Measurements from ENCODE around the gene USP3. TPM values are rescaled to one million over a fixed set of nuclear protein-coding genes. Genes with fewer than 3 reads are reported as not detected.
A peak's percentile ranks its signal among the peaks of the same experiment; 100 is the strongest.
"Not testable (repeated sequence)": the region's sequence is repeated elsewhere in the genome, so short reads cannot be mapped to it uniquely, and the experiment has no call there.

USP3 gene
- total RNA-seq, 2 experiments from 2014 or later: 57.1 to 58.6 TPM

DNA sequence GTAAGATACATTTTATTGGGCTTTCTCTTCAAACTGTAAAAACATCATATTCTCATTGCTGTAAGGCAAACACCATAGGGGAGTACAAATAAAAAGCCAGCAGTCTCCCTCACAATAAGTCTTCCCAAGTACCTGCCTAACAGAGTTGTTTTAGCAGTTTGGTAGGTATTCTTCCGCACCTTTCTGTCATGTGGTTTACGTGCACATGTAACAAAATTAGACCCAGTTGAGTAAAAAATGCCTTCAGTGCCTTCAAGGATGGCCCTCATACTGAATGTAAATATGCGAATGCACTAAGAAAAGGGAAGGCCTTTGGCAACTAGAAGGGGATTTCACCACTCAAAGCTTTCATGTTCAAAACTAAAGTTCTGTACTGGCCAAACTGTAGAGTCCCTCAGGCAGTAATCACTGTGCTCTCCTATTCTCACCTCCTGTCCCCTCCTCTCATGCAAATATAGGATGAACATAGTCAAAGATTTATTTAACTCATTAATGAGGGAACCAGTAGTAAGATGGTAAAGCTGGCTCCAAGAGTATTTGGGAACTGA is 26.4 kb downstream of the USP3 start:
- peaks cover 32% of the 10 kb centered on the region for H3K36me3 Mint-ChIP-seq (ENCODE audit: low read depth)
- DNase-seq (no peak), ATAC-seq (peak; percentile 64)
- H3K4me1 Mint-ChIP-seq (ENCODE audit: low read depth): peaks cover 90% of the 10 kb centered on the region
- ChIA-PET POLR2A (interaction anchor here (1.1 to 3.2 kb wide), 6 partner anchors 9 to 26 kb away, joined by 4 to 8 read pairs (median 5); no protein-coding TSS in a partner anchor), CTCF (interaction anchor here (0.9 to 2.5 kb wide), 12 partner anchors 8 to 79 kb away, joined by 3 to 10 read pairs (median 4); no protein-coding TSS in a partner anchor)
- peak overlapping the region; percentile 69 for H3K27ac Mint-ChIP-seq
- TF ChIP-seq, protein P1, sequence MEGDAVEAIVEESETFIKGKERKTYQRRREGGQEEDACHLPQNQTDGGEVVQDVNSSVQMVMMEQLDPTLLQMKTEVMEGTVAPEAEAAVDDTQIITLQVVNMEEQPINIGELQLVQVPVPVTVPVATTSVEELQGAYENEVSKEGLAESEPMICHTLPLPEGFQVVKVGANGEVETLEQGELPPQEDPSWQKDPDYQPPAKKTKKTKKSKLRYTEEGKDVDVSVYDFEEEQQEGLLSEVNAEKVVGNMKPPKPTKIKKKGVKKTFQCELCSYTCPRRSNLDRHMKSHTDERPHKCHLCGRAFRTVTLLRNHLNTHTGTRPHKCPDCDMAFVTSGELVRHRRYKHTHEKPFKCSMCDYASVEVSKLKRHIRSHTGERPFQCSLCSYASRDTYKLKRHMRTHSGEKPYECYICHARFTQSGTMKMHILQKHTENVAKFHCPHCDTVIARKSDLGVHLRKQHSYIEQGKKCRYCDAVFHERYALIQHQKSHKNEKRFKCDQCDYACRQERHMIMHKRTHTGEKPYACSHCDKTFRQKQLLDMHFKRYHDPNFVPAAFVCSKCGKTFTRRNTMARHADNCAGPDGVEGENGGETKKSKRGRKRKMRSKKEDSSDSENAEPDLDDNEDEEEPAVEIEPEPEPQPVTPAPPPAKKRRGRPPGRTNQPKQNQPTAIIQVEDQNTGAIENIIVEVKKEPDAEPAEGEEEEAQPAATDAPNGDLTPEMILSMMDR (IDR thresholded peaks at IDR 0.05): no peak
- intact Hi-C loops (cut with micrococcal nuclease): no loop called here
- no peaks in the 10 kb centered on the region for H3K27me3 Mint-ChIP-seq
- H3K9me3 Mint-ChIP-seq: no peaks in the 10 kb centered on the region
- H3K4me3 Mint-ChIP-seq: no peak overlapping the region

DNA sequence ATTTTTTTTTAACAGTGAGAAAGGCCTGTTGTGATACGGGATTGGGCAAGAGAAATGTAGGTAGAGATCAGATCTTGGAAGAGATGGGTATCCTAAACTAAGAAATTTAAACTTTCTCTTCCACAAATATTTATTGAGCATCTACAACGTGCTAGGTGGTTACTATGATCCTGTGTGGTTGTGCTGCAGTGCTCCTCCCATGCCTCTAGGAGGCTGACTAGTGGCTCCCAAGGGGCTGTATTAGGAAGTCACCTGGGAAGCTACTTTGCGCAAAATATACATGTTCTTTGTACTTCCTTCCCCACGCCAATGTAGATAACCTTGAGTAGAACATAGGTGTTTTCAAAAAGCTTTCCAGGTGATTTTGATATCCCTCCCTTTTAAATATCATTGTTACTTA is 27.2 kb downstream of the USP3 start:
- POLR2A ChIA-PET: interaction anchor here (1.0 to 3.2 kb wide), 8 partner anchors 9 to 26 kb away, joined by 3 to 8 read pairs (median 5); no protein-coding TSS in a partner anchor
- Mint-ChIP-seq H3K4me3 (no peak overlapping the region), H3K4me1 (ENCODE audit: low read depth) (peaks cover 88% of the 10 kb centered on the region), H3K27me3 (no peaks in the 10 kb centered on the region), H3K36me3 (ENCODE audit: low read depth) (peaks cover 33% of the 10 kb centered on the region), H3K27ac (no peak overlapping the region), H3K9me3 (no peaks in the 10 kb centered on the region)
- DNase-seq: no peak
- TF ChIP-seq, protein P1 (IDR thresholded peaks at IDR 0.05): peak; percentile 34
- intact Hi-C loops (cut with micrococcal nuclease): no loop called here
- peak; percentile 47 for ATAC-seq
- CTCF ChIA-PET: interaction anchor here (0.9 to 2.5 kb wide), 9 partner anchors 9 to 78 kb away, joined by 3 to 10 read pairs (median 3); no protein-coding TSS in a partner anchor

DNA sequence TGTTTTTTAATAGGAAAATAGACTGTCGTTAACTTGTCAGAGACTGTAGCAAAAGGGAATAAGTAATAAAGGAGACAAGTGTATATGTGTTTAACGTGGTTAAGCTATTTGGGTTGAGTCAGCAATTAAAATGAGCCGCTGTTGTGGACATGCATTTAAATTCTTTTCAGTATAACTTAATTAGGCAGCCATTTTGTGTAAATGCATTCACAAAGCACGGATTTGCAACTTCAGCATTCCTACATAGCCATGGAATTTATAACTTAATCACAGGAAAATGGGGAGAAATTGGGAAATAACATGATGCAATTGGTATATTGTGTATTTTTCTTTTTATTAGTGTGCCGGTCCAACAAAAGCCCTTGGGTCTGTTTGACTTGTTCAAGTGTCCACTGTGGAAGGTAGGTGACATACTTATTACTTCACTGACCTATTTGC is 27.9 kb downstream of the USP3 start:
- intact Hi-C loops (cut with micrococcal nuclease): no loop called here

DNA sequence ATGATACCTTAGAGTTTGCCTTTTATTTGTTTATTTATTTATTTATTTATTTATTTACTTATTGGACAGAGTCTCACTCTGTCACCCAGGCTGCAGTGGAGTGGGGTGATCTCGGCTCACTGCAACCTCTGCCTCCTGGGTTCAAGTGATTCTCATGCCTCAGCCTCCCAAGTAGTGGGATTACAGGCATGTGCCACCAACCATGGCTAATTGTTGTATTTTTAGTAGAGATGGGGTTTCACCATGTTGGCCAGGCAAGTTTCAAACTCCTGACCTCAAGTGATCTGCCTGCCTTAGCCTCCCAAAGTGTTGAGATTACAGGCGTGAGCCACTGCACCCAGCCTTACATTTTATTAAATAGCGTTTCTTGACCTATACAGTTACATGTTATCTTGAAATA is 30.5 kb downstream of the USP3 start:
- ATAC-seq; H3K4me3 Mint-ChIP-seq; POLR2A ChIA-PET; H3K9me3 Mint-ChIP-seq; H3K27me3 Mint-ChIP-seq; intact Hi-C loops (cut with micrococcal nuclease); DNase-seq; H3K27ac Mint-ChIP-seq: not testable (repeated sequence)
- H3K4me1 Mint-ChIP-seq (ENCODE audit: low read depth): peaks cover 69% of the 10 kb centered on the region
- peaks cover 36% of the 10 kb centered on the region for H3K36me3 Mint-ChIP-seq (ENCODE audit: low read depth)
- CTCF ChIA-PET: interaction anchor here (1.5 to 2.0 kb wide), 2 partner anchors 25 to 48 kb away, joined by 4 to 5 read pairs; no protein-coding TSS in a partner anchor

More for the DNA sequence above, 27.9 kb downstream of the USP3 start:
- H3K9me3 Mint-ChIP-seq: no peaks in the 10 kb centered on the region
- H3K4me1 Mint-ChIP-seq (ENCODE audit: low read depth): peaks cover 82% of the 10 kb centered on the region
- ATAC-seq (no peak), DNase-seq (no peak)
- TF ChIP-seq, protein P1 (IDR thresholded peaks at IDR 0.05): no peak
- H3K4me3 Mint-ChIP-seq: no peak overlapping the region
- POLR2A ChIA-PET: interaction anchor here (1.0 to 1.1 kb wide), 2 partner anchors 14 to 16 kb away, joined by 3 read pairs; no protein-coding TSS in a partner anchor
- H3K36me3 Mint-ChIP-seq (ENCODE audit: low read depth): peaks cover 30% of the 10 kb centered on the region
- H3K27me3 Mint-ChIP-seq: no peaks in the 10 kb centered on the region
- CTCF ChIA-PET: interaction anchor here (0.9 to 1.7 kb wide), 3 partner anchors 10 to 77 kb away, joined by 3 to 5 read pairs (median 3); no protein-coding TSS in a partner anchor
- no peak overlapping the region for H3K27ac Mint-ChIP-seq

DNA sequence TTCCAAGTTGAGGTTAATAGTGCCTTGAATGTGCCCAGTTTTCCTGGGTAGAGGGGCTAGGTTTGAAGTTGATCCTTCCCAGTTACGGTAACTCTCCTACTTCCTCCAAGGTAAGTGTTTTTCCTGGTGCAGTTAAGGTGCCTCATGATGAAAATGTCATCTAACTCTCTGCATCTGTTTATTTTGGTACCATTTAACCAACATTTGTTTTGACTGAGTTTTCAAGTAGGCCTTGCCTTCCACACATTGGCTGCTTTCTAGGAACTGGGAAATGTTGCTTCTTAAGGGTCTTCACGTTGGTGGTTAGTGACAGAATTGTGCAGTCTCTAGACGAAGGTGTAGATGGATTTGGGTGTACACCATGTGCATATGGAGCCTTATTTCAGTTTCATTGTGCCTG is 31.3 kb downstream of the USP3 start:
- Mint-ChIP-seq H3K9me3 (no peaks in the 10 kb centered on the region), H3K4me3 (no peak overlapping the region), H3K27ac (peak overlapping the region; percentile 53), H3K4me1 (ENCODE audit: low read depth) (peaks cover 69% of the 10 kb centered on the region), H3K27me3 (no peaks in the 10 kb centered on the region), H3K36me3 (ENCODE audit: low read depth) (peaks cover 33% of the 10 kb centered on the region)
- POLR2A ChIA-PET: interaction anchor here (0.7 to 2.4 kb wide), 3 partner anchors 15 to 44 kb away, joined by 3 to 9 read pairs (median 5); no protein-coding TSS in a partner anchor
- TF ChIP-seq, protein P1 (IDR thresholded peaks at IDR 0.05): no peak
- intact Hi-C loops (cut with micrococcal nuclease): no loop called here
- ATAC-seq (no peak), DNase-seq (no peak)
- CTCF ChIA-PET: interaction anchor here (1.1 to 2.0 kb wide), 3 partner anchors 17 to 48 kb away, joined by 4 to 5 read pairs (median 4); no protein-coding TSS in a partner anchor

Data from activated CD8-positive, alpha-beta T cell treated with anti-CD3 and anti-CD28 coated beads for 36 hours (primary cell).